Purkinje cell (primary cell): ENCODE results near the gene ZNF503. TPM values are rescaled to one million over a fixed set of nuclear protein-coding genes. Genes with fewer than 3 reads are reported as not detected.

Experiments
- polyA plus RNA-seq: library from polyadenylated mRNA; unstranded; fragments of >200 nt; fragmentation: Nextera tagmentation; gene quantifications from 2 replicates; pipeline ENCODE4 v1.2.1, GENCODE V29; 2014

ZNF503 gene
- 0.56 and 2.2 TPM in 2 replicates for polyA plus RNA-seq

GRCh38 chr10:75401569-75402485, at the start of gene ZNF503:
Gene ZNF503, minus strand, starts transcription at chr10:75401764. Its CDS starts 345 bp downstream, at chr10:75401419.

GRCh38 chr10:75431180-75432111, 29.9 kb upstream of the ZNF503 start, which contains the start of gene LRMDA:
Gene LRMDA, plus strand, starts transcription at chr10:75431624.

Other genes starting within 250 kb of the ZNF503 start
- 405 and 437 TPM in 2 replicates for gene VDAC2, start 191.0 kb downstream of the ZNF503 start, polyA plus RNA-seq
- gene COMTD1, start 165.8 kb downstream of the ZNF503 start, polyA plus RNA-seq = 0.97 and 2.0 TPM in 2 replicates
- gene LRMDA, start 29.9 kb upstream of the ZNF503 start, polyA plus RNA-seq = 4.1 and 4.2 TPM in 2 replicates